Progenitor cell of endocrine pancreas (in vitro differentiated cells): ENCODE results near the gene TMEM97. TPM values are rescaled to one million over a fixed set of nuclear protein-coding genes. Genes with fewer than 3 reads are reported as not detected.
"Not testable (repeated sequence)": the region's sequence is repeated elsewhere in the genome, so short reads cannot be mapped to it uniquely, and the experiment has no call there.

Experiments used
- DNase-seq: peaks from one replicate; pipeline ENCODE4 v3.0.0; 2021; ENCODE audit warnings: low spot score; ENCODE audit not compliant: unreplicated experiment
- H3K27ac Mint-ChIP-seq: 2 replicates; pipeline ENCODE4 v1.8.0; 2021; ENCODE audit warnings: mild to moderate bottlenecking, moderate library complexity, mixed read lengths
- H3K27me3 Mint-ChIP-seq: 2 replicates; pipeline ENCODE4 v1.8.0; 2021; ENCODE audit warnings: mixed read lengths
- H3K36me3 Mint-ChIP-seq: 2 replicates; pipeline ENCODE4 v1.8.0; 2022; ENCODE audit warnings: mixed read lengths; ENCODE audit not compliant: insufficient read depth
- H3K4me1 Mint-ChIP-seq: 2 replicates; pipeline ENCODE4 v1.8.0; 2021; ENCODE audit warnings: low read depth, mixed read lengths
- H3K4me3 Mint-ChIP-seq: 2 replicates; pipeline ENCODE4 v1.8.0; 2021; ENCODE audit warnings: low read depth, mild to moderate bottlenecking, moderate library complexity, mixed read lengths
- H3K9me3 Mint-ChIP-seq: 2 replicates; pipeline ENCODE4 v1.8.0; 2021; ENCODE audit warnings: low read depth, mixed read lengths
- total RNA-seq: library from RNA; stranded (reverse); gene quantifications from 2 replicates; pipeline ENCODE4 v1.2.1, GENCODE V29; 2021
- TF ChIP-seq, protein P1 (sequence below): fragments of 200-600 bp; sonication (generic); IDR thresholded peaks from one replicate; pipeline ENCODE4 v1.5.0; 2021; ENCODE audit warnings: antibody characterized with exemption, mild to moderate bottlenecking; ENCODE audit not compliant: unreplicated experiment

TMEM97 gene
- total RNA-seq, 1 donor from 2014 or later = 102 TPM

- H3K27ac Mint-ChIP-seq = no peak overlapping the region
- TF ChIP-seq, protein P1, sequence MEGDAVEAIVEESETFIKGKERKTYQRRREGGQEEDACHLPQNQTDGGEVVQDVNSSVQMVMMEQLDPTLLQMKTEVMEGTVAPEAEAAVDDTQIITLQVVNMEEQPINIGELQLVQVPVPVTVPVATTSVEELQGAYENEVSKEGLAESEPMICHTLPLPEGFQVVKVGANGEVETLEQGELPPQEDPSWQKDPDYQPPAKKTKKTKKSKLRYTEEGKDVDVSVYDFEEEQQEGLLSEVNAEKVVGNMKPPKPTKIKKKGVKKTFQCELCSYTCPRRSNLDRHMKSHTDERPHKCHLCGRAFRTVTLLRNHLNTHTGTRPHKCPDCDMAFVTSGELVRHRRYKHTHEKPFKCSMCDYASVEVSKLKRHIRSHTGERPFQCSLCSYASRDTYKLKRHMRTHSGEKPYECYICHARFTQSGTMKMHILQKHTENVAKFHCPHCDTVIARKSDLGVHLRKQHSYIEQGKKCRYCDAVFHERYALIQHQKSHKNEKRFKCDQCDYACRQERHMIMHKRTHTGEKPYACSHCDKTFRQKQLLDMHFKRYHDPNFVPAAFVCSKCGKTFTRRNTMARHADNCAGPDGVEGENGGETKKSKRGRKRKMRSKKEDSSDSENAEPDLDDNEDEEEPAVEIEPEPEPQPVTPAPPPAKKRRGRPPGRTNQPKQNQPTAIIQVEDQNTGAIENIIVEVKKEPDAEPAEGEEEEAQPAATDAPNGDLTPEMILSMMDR = no peak
- H3K4me3 Mint-ChIP-seq = no peak overlapping the region
- no peaks in the 10 kb centered on the region for H3K4me1 Mint-ChIP-seq
- no peaks in the 10 kb centered on the region for H3K27me3 Mint-ChIP-seq
- H3K36me3 Mint-ChIP-seq = no peaks in the 10 kb centered on the region
- no peak for DNase-seq
- H3K9me3 Mint-ChIP-seq = no peaks in the 10 kb centered on the region
Measured at GRCh38 chr17:28285965-28286364, 33.0 kb upstream of the TMEM97 start.

GRCh38 chr17:28290703-28291102 is 28.3 kb upstream of the TMEM97 start:
- TF ChIP-seq, protein P1 = no peak
- H3K4me3 Mint-ChIP-seq = no peak overlapping the region
- DNase-seq = no peak
- H3K4me1 Mint-ChIP-seq = peaks cover 9% of the 10 kb centered on the region
- H3K9me3 Mint-ChIP-seq = no peaks in the 10 kb centered on the region
- no peak overlapping the region for H3K27ac Mint-ChIP-seq
- H3K27me3 Mint-ChIP-seq = peaks cover 6% of the 10 kb centered on the region
- H3K36me3 Mint-ChIP-seq = no peaks in the 10 kb centered on the region

DNA sequence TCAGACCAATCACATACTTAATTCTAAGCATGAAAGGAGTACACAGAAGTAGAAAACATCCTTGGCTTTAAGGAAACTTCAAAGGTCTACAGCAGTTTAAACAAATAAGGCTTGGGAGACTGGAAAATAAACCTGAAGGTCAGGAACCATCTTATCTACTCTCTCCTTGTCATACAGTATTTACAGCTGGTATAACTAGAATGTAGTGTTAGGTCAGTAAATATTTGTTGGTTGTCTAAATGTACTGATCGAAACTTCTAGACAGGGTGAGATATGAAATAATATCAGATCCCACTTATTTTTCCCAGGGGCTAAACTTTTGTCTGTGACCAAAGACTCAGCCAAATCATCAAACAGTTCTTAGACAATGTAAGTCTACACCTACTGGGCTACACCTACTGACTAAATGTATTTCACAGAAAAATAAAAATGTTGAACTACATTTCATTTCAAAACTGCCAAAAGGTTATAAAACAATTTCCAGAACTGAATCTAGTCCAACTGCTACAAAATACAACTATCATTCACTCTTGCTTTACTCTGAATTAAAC is 27.1 kb upstream of the TMEM97 start:
- no peaks in the 10 kb centered on the region for H3K9me3 Mint-ChIP-seq
- H3K4me1 Mint-ChIP-seq = peaks cover 9% of the 10 kb centered on the region
- no peak for DNase-seq
- H3K27ac Mint-ChIP-seq = no peak overlapping the region
- peaks cover 7% of the 10 kb centered on the region for H3K27me3 Mint-ChIP-seq
- no peaks in the 10 kb centered on the region for H3K36me3 Mint-ChIP-seq
- no peak overlapping the region for H3K4me3 Mint-ChIP-seq
- TF ChIP-seq, protein P1 = no peak

DNA sequence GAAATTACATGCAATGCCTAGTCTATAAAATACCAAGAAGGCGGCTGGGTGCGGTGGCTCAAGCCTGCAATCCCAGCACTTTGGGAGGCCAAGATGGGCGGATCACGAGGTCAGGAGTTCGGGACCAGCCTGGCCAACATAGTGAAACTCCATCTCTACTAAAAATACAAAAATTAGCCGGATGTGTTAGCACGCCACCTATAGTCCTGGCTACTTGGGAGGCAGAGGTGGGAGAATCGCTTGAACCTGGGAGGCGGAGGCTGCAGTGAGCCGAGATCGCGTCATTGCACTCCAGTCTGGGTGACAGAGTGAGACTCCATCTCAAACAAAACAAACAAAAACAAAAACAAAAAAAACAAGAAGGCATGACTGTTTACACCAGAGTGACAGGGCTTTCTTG is 26.1 kb upstream of the TMEM97 start:
- not testable (repeated sequence) for H3K4me3 Mint-ChIP-seq, H3K36me3 Mint-ChIP-seq, H3K4me1 Mint-ChIP-seq, DNase-seq, H3K27ac Mint-ChIP-seq, H3K9me3 Mint-ChIP-seq, H3K27me3 Mint-ChIP-seq

DNA sequence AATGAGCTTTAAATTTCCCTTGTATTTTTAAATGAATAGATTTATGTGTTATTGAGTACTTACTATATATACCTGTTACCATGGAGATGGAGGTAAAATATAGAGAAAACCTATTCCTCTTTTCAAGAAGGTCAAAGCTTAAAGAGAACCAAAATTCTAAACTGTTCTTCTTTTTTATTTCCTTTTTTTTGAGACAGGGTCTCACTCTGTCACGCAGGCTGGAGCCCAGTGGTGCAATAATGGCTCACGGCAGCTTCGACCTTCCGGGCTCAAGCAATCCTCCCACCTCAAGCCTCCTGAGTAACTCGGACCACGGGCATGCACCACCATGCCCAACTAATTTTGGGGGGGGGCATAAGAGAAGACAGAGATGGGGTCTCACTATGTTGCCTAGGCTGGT is 25.0 kb upstream of the TMEM97 start:
- Mint-ChIP-seq H3K36me3 (no peaks in the 10 kb centered on the region), H3K4me3 (no peak overlapping the region), H3K9me3 (no peaks in the 10 kb centered on the region), H3K4me1 (peaks cover 9% of the 10 kb centered on the region), H3K27ac (no peak overlapping the region), H3K27me3 (peaks cover 7% of the 10 kb centered on the region)
- TF ChIP-seq, protein P1 = no peak
- no peak for DNase-seq

DNA sequence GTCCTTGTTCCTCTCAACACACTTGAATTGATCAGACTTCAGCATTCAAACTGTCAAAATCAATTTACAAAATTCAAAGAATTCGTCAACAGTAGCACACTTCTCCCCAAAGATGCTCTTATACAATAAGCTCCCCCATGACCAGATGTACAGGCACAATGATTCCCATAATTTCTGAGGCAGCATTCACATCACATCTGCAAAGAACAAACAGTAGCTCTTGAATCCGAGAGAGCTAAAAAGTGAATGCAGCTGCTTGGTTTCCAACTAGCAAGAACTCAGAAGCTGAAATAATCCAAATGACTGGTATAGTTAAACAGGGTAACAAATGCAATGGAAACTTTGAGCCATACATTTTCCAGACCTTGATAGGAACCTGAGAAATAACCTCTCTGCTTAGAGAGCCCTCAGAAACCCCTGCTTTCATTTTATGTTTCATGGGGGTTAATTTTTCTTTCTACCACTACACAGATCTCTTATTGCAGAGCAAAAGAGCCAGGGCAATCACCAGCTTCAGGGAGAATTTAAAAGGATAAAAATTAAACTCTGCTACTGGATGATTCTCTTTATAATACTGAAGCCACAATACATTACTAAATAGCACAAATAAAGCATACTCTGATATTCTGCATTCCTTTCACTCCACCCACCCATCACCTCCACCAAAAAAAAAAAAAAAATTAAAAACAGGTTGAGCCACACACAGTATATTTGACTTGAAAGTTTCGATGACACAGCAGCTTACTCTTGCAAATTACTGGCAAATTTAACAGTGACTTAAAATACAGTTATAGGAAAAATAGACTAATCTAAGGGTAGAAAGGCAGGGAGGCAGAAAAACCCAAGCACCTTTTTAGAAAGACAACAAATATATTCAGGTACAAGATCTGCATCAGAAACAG is 23.1 kb upstream of the TMEM97 start:
- no peak overlapping the region for H3K4me3 Mint-ChIP-seq
- peaks cover 7% of the 10 kb centered on the region for H3K27me3 Mint-ChIP-seq

More for the DNA sequence above, 23.1 kb upstream of the TMEM97 start:
- peaks cover 9% of the 10 kb centered on the region for H3K4me1 Mint-ChIP-seq
- DNase-seq = no peak
- TF ChIP-seq, protein P1 = no peak
- no peak overlapping the region for H3K27ac Mint-ChIP-seq
- no peaks in the 10 kb centered on the region for H3K36me3 Mint-ChIP-seq
- no peaks in the 10 kb centered on the region for H3K9me3 Mint-ChIP-seq
